Activated CD4-positive, alpha-beta T cell treated with anti-CD3 and anti-CD28 coated beads for 36 hours (primary cell): Measurements from ENCODE around the gene SLC28A1. TPM values are rescaled to one million over a fixed set of nuclear protein-coding genes. Genes with fewer than 3 reads are reported as not detected.

ENCODE experiments used
- ATAC-seq: fragments of 200-7000 bp; cut with Tn5 transposase; one replicate; pipeline ENCODE4 v1.10.0; 2021; ENCODE audit warnings: mild to moderate bottlenecking, moderate library complexity
- CTCF ChIA-PET: fragments of 350-600 bp; sonication (Branson Sonifier 250); formaldehyde crosslinking; loops from one replicate; lab custom pipeline; 2021; ENCODE audit warnings: antibody characterized with exemption; lab: Charles Lee
- POLR2A ChIA-PET: fragments of 350-600 bp; sonication (Branson Sonifier 250); formaldehyde crosslinking; loops from one replicate; lab custom pipeline; 2021; ENCODE audit warnings: antibody characterized with exemption, inconsistent platforms; lab: Charles Lee
- DNase-seq: peaks from one replicate; pipeline ENCODE4 v3.0.0-alpha.2; 2020
- H3K27ac Mint-ChIP-seq: one replicate; pipeline ENCODE4 v1.8.0; 2021; ENCODE audit warnings: mixed read lengths
- H3K27me3 Mint-ChIP-seq: one replicate; pipeline ENCODE4 v1.8.0; 2021; ENCODE audit warnings: mixed read lengths
- H3K36me3 Mint-ChIP-seq: one replicate; pipeline ENCODE4 v1.8.0; 2021; ENCODE audit warnings: low read depth, mixed read lengths
- H3K4me1 Mint-ChIP-seq: one replicate; pipeline ENCODE4 v1.8.0; 2021; ENCODE audit warnings: mixed read lengths
- H3K4me3 Mint-ChIP-seq: one replicate; pipeline ENCODE4 v1.8.0; 2021; ENCODE audit warnings: mild to moderate bottlenecking, moderate library complexity, mixed read lengths
- H3K9me3 Mint-ChIP-seq: one replicate; pipeline ENCODE4 v1.8.0; 2021; ENCODE audit warnings: low read depth, mixed read lengths
- intact Hi-C, 2 experiments: fragments of 100-400 bp; cut with DNase I in 1 of 2; cut with micrococcal nuclease in 1 of 2; formaldehyde crosslinking; loops; one replicate each; pipeline versions ENCODE4 v1.14.2 to v1.15.1; 2022 to 2024; cut with DNase I, micrococcal nuclease
- total RNA-seq, 2 experiments: library from RNA; stranded (reverse); gene quantifications; one replicate each; pipeline ENCODE4 v1.2.3, GENCODE V29; 2021

Gene SLC28A1
- total RNA-seq, 2 experiments from 2014 or later: not detected

GRCh38 chr15:84946772-84947489 lies 62.5 kb downstream of the SLC28A1 start:
- POLR2A ChIA-PET: no interaction called here
- CTCF ChIA-PET: interaction anchor here (0.6 kb wide), 1 partner anchor 222 kb away, joined by 3 read pairs; no protein-coding TSS in a partner anchor
- Mint-ChIP-seq H3K27me3 (no peaks in the 10 kb centered on the region), H3K4me3 (no peak overlapping the region), H3K36me3 (no peaks in the 10 kb centered on the region), H3K27ac (no peak overlapping the region), H3K9me3 (no peaks in the 10 kb centered on the region), H3K4me1 (no peaks in the 10 kb centered on the region)
- intact Hi-C loops: no loop called here
- DNase-seq: no peak
- no peak for ATAC-seq

GRCh38 chr15:84947947-84948830 lies 63.7 kb downstream of the SLC28A1 start:
- intact Hi-C loops: no loop called here
- Mint-ChIP-seq H3K36me3 (no peaks in the 10 kb centered on the region), H3K27me3 (no peaks in the 10 kb centered on the region), H3K4me3 (no peak overlapping the region), H3K9me3 (no peaks in the 10 kb centered on the region), H3K27ac (no peak overlapping the region), H3K4me1 (no peaks in the 10 kb centered on the region)
- ATAC-seq: no peak
- ChIA-PET CTCF (interaction anchor here (0.6 to 1.2 kb wide), 2 partner anchors 10 to 18 kb away, joined by 3 read pairs; no protein-coding TSS in a partner anchor), POLR2A (no interaction called here)
- DNase-seq: no peak

GRCh38 chr15:84949043-84949442 lies 64.6 kb downstream of the SLC28A1 start:
- H3K9me3 Mint-ChIP-seq: no peaks in the 10 kb centered on the region
- ATAC-seq: no peak
- DNase-seq: no peak
- CTCF ChIA-PET: interaction anchor here (0.6 kb wide), 1 partner anchor 18 kb away, joined by 3 read pairs; no protein-coding TSS in a partner anchor
- no peaks in the 10 kb centered on the region for H3K27me3 Mint-ChIP-seq
- POLR2A ChIA-PET: no interaction called here
- no peak overlapping the region for H3K4me3 Mint-ChIP-seq
- no peaks in the 10 kb centered on the region for H3K4me1 Mint-ChIP-seq
- H3K27ac Mint-ChIP-seq: no peak overlapping the region
- H3K36me3 Mint-ChIP-seq: no peaks in the 10 kb centered on the region
- intact Hi-C loops: no loop called here

DNA sequence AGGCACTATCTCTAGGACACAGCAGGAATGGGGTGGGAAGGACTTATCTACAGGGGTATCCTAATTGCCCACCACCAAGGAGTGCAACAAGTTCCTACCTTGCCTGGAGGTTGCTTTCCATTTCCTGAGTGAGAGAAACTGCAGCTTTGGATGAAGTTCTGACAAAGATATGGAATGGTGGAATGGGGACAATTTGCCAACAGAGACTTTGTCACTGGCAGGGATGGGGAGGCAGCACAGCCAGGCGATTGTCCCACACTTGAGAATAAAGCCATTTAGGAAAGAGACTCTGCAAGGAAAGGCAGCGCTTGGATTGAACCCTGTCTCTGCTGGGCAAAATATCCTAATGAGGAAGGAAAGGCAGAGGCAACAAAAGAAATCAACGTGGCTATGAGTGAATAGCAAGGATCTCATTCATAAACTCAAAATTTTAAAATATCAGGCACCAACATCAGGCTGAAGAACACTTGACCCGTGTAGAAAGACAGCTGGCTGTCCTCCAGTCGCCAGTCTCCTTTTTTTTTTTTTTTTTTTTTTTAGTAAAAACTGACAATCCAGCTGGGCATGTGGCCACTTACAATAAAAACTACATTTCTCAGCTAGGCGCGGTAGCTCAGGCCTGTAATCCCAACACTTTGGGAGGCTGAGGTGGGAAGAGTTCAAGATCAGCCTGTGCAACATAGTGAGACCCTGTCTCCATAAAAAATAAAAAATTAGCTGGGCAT lies 65.5 kb downstream of the SLC28A1 start:
- Mint-ChIP-seq H3K27ac (no peak overlapping the region), H3K36me3 (no peaks in the 10 kb centered on the region), H3K9me3 (no peaks in the 10 kb centered on the region), H3K4me1 (no peaks in the 10 kb centered on the region), H3K4me3 (no peak overlapping the region), H3K27me3 (no peaks in the 10 kb centered on the region)
- CTCF ChIA-PET: no interaction called here
- DNase-seq (no peak), ATAC-seq (no peak)
- intact Hi-C loops: no loop called here
- POLR2A ChIA-PET: no interaction called here

- POLR2A ChIA-PET: no interaction called here
- CTCF ChIA-PET: interaction anchor here (0.5 to 0.7 kb wide), 4 partner anchors 42 to 84 kb away, joined by 3 read pairs; no protein-coding TSS in a partner anchor
- H3K4me3 Mint-ChIP-seq: no peak overlapping the region
These were observed 66.2 kb downstream of the SLC28A1 start for GRCh38 chr15:84950570-84951111.

GRCh38 chr15:84951736-84952135 lies 67.3 kb downstream of the SLC28A1 start:
- intact Hi-C loops: no loop called here
- Mint-ChIP-seq H3K27me3 (peaks cover 8% of the 10 kb centered on the region), H3K36me3 (no peaks in the 10 kb centered on the region), H3K9me3 (no peaks in the 10 kb centered on the region), H3K27ac (no peak overlapping the region), H3K4me3 (no peak overlapping the region), H3K4me1 (peaks cover 6% of the 10 kb centered on the region)
- DNase-seq (no peak), ATAC-seq (no peak)
- ChIA-PET POLR2A (no interaction called here), CTCF (no interaction called here)

More at GRCh38 chr15:84950570-84951111, 66.2 kb downstream of the SLC28A1 start:
- Mint-ChIP-seq H3K27me3 (no peaks in the 10 kb centered on the region), H3K9me3 (no peaks in the 10 kb centered on the region), H3K4me1 (no peaks in the 10 kb centered on the region), H3K36me3 (no peaks in the 10 kb centered on the region), H3K27ac (no peak overlapping the region)
- ATAC-seq: no peak
- intact Hi-C loops: no loop called here
- no peak for DNase-seq

DNA sequence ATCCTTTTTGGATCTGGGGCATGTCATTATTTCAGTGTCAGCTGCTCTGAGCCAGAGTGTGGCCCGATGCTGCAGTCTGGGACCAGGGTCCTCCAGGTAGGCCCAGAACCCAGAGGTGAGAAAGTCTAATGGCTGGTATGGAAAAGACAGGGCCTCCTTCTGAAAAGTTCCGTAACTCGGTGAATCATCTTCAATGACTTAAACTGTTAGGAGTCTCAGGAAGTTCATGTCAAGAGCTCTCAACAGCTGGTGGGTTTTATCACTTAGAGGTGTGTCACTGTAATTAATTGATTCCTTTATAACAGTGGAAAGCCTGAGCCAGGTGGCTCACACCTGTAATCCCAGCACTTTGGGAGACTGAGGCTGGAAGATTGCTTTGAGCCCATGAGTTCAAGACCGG lies 68.7 kb downstream of the SLC28A1 start:
- DNase-seq: no peak
- Mint-ChIP-seq H3K36me3 (no peaks in the 10 kb centered on the region), H3K4me3 (no peak overlapping the region), H3K9me3 (no peaks in the 10 kb centered on the region), H3K27ac (no peak overlapping the region), H3K27me3 (peaks cover 12% of the 10 kb centered on the region), H3K4me1 (peaks cover 6% of the 10 kb centered on the region)
- intact Hi-C loops: no loop called here
- ChIA-PET CTCF (interaction anchor here (0.9 to 1.6 kb wide), 3 partner anchors 8 to 91 kb away, joined by 3 to 8 read pairs (median 5); no protein-coding TSS in a partner anchor), POLR2A (interaction anchor here (0.6 kb wide), 1 partner anchor 10 kb away, joined by 4 read pairs; no protein-coding TSS in a partner anchor)
- ATAC-seq: no peak

DNA sequence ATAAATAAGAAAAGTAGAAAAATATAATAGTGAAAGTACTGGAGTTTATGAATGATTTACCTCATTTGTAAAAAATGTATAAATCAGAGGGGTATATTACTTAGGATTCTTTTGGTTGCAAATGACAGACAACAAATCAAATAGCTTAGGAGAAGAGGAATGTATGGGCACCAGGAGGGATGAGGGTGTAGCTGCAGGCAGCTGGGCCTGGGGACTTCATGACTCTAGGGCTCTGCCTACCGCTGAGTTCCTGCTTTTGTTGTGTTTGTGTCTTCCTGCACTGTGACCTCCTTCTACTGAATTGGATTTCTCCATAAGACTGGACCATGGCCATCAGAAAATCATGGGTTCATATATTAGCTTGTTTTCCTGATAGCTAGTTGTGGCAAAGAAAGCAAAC lies 69.3 kb downstream of the SLC28A1 start:
- ChIA-PET CTCF (interaction anchor here (0.8 to 1.6 kb wide), 5 partner anchors 9 to 215 kb away, joined by 3 to 8 read pairs (median 4); no protein-coding TSS in a partner anchor), POLR2A (no interaction called here)
- Mint-ChIP-seq H3K9me3 (no peaks in the 10 kb centered on the region), H3K36me3 (no peaks in the 10 kb centered on the region), H3K27ac (no peak overlapping the region), H3K4me3 (no peak overlapping the region), H3K4me1 (peaks cover 6% of the 10 kb centered on the region), H3K27me3 (peaks cover 12% of the 10 kb centered on the region)
- no peak for DNase-seq
- intact Hi-C loops: no loop called here
- no peak for ATAC-seq

DNA sequence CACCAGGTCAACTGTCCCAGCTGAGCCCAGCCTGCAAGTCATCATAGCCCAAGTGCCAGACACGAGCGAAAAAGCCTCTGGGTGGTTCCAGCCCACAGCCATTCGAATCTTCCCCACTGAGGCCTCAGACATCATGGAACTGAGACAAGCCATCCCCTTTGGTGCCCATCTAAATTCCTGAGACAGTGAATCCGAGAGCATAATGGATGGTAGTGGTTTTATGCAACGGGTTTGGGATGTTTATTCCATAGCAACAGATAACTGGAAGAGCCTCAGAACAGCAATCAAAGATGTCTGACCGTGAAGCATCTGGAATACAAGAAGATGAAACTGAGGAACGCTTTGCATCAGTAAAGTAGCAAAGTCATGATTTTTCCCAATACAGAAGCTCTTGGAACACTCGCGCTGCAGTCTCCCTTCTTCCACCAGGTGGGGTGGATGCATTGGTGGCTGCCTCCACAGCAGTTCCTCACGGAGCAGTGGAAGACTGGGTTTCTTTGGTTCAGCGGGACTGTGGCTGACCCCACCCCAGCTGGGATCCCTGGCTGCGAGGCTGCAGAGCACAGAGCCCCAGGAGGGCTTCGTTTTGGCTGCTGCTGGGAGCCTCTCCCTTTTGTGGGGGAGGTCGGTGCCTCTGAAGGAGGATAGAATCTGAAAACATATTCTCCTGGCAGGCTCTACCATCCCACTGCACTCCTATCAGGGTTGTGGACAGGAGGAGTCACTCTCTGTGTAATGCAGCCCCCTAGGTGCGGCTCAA lies 70.8 kb downstream of the SLC28A1 start:
- Mint-ChIP-seq H3K4me3 (no peak overlapping the region), H3K27me3 (peaks cover 12% of the 10 kb centered on the region), H3K4me1 (peaks cover 9% of the 10 kb centered on the region), H3K36me3 (no peaks in the 10 kb centered on the region), H3K9me3 (no peaks in the 10 kb centered on the region), H3K27ac (no peak overlapping the region)
- ATAC-seq (peak; percentile 68), DNase-seq (peak; percentile 58)
- CTCF ChIA-PET: interaction anchor here (0.7 to 1.1 kb wide), 5 partner anchors 11 to 91 kb away, joined by 3 to 4 read pairs (median 3); no protein-coding TSS in a partner anchor
- POLR2A ChIA-PET: no interaction called here
- intact Hi-C loops: loop anchor here (1.0 to 5.0 kb wide), 2 partner anchors 89 to 212 kb away; no protein-coding TSS in a partner anchor

GRCh38 chr15:84956199-84956598 lies 71.7 kb downstream of the SLC28A1 start:
- ATAC-seq (no peak), DNase-seq (no peak)
- no peaks in the 10 kb centered on the region for H3K36me3 Mint-ChIP-seq
- no peaks in the 10 kb centered on the region for H3K9me3 Mint-ChIP-seq
- H3K27ac Mint-ChIP-seq: no peak overlapping the region
- intact Hi-C loops: loop anchor here in 1 of 2 experiments (5.0 kb wide), 1 partner anchor 211 kb away; no protein-coding TSS in a partner anchor
- H3K4me3 Mint-ChIP-seq: no peak overlapping the region
- H3K27me3 Mint-ChIP-seq: peaks cover 12% of the 10 kb centered on the region
- POLR2A ChIA-PET: no interaction called here
- H3K4me1 Mint-ChIP-seq: peaks cover 9% of the 10 kb centered on the region
- CTCF ChIA-PET: interaction anchor here (0.8 to 1.9 kb wide), 2 partner anchors 88 to 212 kb away, joined by 4 to 6 read pairs; no protein-coding TSS in a partner anchor
